ENCODE data around the gene PPP1R11. TPM values are rescaled to one million over a fixed set of nuclear protein-coding genes. Genes with fewer than 3 reads are reported as not detected.

Gene PPP1R11
- total RNA-seq, 4 donors from 2014 or later = 50.7 to 64.7 (median 60.2) TPM

DNA sequence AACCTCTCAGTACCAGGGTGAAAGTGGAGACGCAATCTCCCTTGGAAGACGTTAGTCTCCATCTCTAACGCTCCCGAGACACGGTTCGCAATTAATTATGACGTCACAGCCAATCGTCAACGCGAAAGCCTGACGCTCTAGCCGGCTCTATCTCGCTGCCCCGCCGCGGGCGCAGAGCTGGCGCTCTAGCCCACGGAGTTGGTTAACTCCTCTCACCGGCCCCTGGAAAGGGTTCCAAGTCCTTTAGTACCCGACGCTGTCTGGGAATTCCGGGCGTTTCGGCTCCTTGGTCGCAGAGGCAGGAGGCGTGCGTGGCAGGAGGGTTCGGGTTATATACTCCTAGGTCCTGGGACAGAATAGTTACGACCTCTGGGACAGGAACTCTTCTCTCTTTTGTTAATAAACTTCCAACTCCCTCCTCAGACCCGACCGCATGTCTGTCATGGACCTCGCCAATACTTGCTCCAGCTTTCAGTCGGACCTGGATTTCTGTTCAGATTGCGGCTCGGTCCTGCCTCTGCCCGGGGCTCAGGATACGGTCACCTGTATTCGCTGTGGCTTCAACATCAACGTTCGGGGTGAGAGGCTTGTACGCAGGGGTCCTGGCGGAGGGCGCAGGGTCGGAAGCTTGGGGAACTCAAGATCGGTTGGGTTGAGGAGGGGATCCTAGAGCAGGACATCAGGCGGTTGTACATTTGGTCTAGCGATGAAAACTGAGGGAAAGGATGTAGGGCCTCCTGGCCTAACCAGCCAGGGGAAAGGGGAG lies 5.7 kb upstream of the PPP1R11 start, which contains the start of gene POLR1H:
POLR1H (plus strand) TSS at position 174 of the 766 bp plus-strand sequence; CDS start at position 434, 260 bp downstream.
- no peaks in the 10 kb centered on the region for H3K27me3 ChIP-seq
- H3K9me3 ChIP-seq = no peaks in the 10 kb centered on the region
- TF ChIP-seq POLR2AphosphoS5 (IDR thresholded peaks at IDR 0.05) (peak; percentile 95 to 97), EP300 (IDR thresholded peaks at IDR 0.05) (no peak), POLR2A (IDR thresholded peaks at IDR 0.05; ENCODE audit: low read depth) (peak; percentile 66)
- TF ChIP-seq, protein P1, sequence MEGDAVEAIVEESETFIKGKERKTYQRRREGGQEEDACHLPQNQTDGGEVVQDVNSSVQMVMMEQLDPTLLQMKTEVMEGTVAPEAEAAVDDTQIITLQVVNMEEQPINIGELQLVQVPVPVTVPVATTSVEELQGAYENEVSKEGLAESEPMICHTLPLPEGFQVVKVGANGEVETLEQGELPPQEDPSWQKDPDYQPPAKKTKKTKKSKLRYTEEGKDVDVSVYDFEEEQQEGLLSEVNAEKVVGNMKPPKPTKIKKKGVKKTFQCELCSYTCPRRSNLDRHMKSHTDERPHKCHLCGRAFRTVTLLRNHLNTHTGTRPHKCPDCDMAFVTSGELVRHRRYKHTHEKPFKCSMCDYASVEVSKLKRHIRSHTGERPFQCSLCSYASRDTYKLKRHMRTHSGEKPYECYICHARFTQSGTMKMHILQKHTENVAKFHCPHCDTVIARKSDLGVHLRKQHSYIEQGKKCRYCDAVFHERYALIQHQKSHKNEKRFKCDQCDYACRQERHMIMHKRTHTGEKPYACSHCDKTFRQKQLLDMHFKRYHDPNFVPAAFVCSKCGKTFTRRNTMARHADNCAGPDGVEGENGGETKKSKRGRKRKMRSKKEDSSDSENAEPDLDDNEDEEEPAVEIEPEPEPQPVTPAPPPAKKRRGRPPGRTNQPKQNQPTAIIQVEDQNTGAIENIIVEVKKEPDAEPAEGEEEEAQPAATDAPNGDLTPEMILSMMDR (IDR thresholded peaks at IDR 0.05) = no peak
- peaks cover 0 to 36% (median 17%) of the 10 kb centered on the region in 4 donors for H3K36me3 ChIP-seq
- WGBS = 0% methylated on average over 41 of the region's 48 CpGs
- intact Hi-C loops (cut with DNase I) = loop anchor here (10.0 kb wide), 1 partner anchor 116 kb away; the partner anchor contains the start of gene HLA-A
- peak within 1 kb of the TSS; percentile 79 to 94 (median 89) for H3K4me3 ChIP-seq
- H3K27ac ChIP-seq (replicated peaks in 1 of 4) = peak within 1 kb of the TSS; percentile 85 to 92 (median 90)
- H3K4me1 ChIP-seq = peaks cover 23 to 43% (median 38%) of the 10 kb centered on the region in 4 donors
- DNase-seq (ENCODE audit: extremely low spot score) = peak; percentile 96

DNA sequence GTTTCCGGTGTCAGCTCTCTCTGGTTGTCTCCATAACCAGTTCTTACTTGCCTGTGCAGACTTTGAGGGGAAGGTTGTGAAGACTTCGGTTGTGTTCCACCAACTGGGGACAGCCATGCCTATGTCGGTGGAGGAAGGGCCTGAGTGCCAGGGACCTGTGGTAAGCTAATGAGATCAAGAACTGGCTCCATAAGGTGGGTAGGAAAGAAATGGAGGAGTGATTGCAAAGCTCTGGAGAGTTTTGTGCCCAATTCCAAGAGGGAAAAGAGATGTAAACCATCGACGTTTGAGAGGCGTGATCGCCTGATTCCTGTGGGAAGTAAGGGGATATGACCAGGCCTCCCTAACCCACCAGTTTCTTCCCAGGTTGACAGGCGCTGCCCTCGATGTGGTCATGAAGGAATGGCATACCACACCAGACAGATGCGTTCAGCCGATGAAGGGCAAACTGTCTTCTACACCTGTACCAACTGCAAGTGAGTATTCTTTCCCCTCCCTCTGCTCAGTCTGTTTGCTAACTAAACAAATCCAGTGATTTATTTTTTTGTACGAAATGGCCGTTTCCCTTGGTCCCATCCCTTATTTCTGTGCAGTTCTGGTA lies 5.0 kb upstream of the PPP1R11 start:
- peaks cover 23 to 44% (median 40%) of the 10 kb centered on the region in 4 donors for H3K4me1 ChIP-seq
- WGBS = 65% methylated on average over 13 of the region's 13 CpGs
- peaks cover 0 to 29% (median 14%) of the 10 kb centered on the region in 4 donors for H3K36me3 ChIP-seq
- H3K4me3 ChIP-seq = peak overlapping the region; percentile 79 to 94 (median 89)
- H3K9me3 ChIP-seq = no peaks in the 10 kb centered on the region
- intact Hi-C loops (cut with DNase I) = loop anchor here (10.0 kb wide), 1 partner anchor 117 kb away; the partner anchor contains the start of gene HLA-A
- peak overlapping the region; percentile 85 to 92 (median 90) for H3K27ac ChIP-seq (replicated peaks in 1 of 4)
- no peaks in the 10 kb centered on the region for H3K27me3 ChIP-seq
- no peak for DNase-seq (ENCODE audit: extremely low spot score)
- no peak for TF ChIP-seq EP300 (IDR thresholded peaks at IDR 0.05)

DNA sequence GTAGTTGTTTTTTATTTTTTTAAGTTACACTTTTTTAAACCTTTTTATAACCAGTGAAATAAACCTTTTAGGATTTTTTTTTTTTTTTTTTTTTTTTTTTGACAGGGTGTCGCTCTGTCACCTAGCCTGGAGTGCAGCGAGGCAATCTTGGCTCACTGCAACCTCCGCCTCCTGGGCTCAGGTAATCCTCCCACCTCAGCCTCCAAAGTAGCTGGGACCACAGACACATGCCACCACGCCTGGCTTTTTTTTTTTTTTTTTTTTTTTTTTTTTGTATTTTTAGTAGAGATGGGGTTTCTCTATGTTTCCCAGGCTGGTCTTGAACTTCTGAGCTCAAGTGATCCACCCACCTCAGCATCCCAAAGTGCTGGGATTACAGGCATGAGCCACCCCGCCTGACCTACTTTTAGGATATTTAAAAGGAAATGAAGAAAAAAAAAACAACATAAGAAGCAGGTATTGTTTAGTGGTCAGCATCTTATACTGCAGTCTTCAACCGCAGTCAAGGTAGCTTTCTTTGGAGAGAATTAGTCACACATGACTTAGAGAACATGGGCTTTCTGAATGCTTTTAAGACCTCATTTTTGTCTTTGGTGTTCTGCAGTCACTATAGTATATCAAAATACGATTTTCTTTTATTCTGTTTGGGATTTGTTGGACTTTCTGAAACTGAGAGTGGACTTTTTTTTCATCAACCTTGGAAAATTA lies 4.4 kb upstream of the PPP1R11 start:
- peaks cover 25 to 47% (median 42%) of the 10 kb centered on the region in 4 donors for H3K4me1 ChIP-seq
- H3K9me3 ChIP-seq = no peaks in the 10 kb centered on the region
- peak overlapping the region in 3 of 4 donors; percentile 79 to 93 (median 85) for H3K4me3 ChIP-seq
- DNase-seq (ENCODE audit: extremely low spot score) = no peak
- TF ChIP-seq POLR2A (IDR thresholded peaks at IDR 0.05; ENCODE audit: low read depth) = no peak
- H3K36me3 ChIP-seq = peaks cover 0 to 22% (median 7%) of the 10 kb centered on the region in 4 donors
- intact Hi-C loops (cut with DNase I) = loop anchor here (10.0 kb wide), 1 partner anchor 118 kb away; the partner anchor contains the start of gene HLA-A
- H3K27me3 ChIP-seq = no peaks in the 10 kb centered on the region
- whole genome bisulfite sequencing = 96% methylated on average over 7 of the region's 7 CpGs
- peak overlapping the region in 1 of 4 donors; percentile 85 for H3K27ac ChIP-seq (replicated peaks in 1 of 4)

DNA sequence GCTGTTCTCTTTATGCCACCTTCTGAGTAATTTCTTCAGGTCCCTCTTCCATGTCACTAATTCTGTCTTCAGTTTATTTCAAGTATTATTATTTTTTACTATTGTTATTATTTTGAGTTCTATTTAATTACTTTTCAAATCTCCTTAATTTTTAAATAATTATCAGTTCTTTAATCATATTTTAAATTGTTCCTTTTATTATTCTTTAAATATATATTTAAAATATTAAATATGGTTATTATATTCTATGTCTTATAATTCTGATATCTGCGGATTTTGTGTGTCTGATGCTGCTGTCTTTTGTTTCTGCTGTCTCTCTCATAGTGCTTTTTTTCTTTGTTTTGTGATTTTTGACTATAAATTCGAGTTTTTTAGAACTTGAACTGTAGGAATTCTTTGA lies 3.7 kb upstream of the PPP1R11 start:
- H3K4me3 ChIP-seq = no peak overlapping the region
- peaks cover 0 to 17% (median 2%) of the 10 kb centered on the region in 4 donors for H3K36me3 ChIP-seq
- TF ChIP-seq, protein P1 (IDR thresholded peaks at IDR 0.05) = no peak
- TF ChIP-seq EP300 (IDR thresholded peaks at IDR 0.05) (no peak), POLR2AphosphoS5 (IDR thresholded peaks at IDR 0.05) (no peak), POLR2A (IDR thresholded peaks at IDR 0.05; ENCODE audit: low read depth) (no peak)
- WGBS = 94% methylated on average over 2 of the region's 2 CpGs
- intact Hi-C loops (cut with DNase I) = loop anchor here (10.0 kb wide), 1 partner anchor 119 kb away; the partner anchor contains the start of gene HLA-A
- H3K4me1 ChIP-seq = peaks cover 31 to 53% (median 49%) of the 10 kb centered on the region in 4 donors
- no peak overlapping the region for H3K27ac ChIP-seq (replicated peaks in 1 of 4)
- H3K9me3 ChIP-seq = no peaks in the 10 kb centered on the region
- no peak for DNase-seq (ENCODE audit: extremely low spot score)
- H3K27me3 ChIP-seq = no peaks in the 10 kb centered on the region

DNA sequence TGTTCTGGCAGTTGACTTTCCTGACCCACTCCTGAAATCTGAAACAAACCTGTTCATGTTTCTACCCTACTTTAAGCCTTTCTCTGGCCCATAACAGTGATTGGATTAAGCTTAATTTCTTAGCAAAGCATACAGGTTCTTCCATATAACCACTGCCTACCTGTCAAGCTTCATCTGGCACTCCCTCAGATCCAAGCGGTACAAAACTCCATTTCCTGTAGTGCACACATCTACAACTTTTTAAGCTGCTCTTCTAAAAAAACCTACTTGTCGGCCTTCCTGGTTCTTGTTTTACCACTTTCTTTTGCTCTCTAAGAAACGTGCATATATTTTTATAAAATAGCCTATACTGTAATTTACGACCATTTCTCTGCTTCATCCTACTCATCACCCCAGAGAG lies 916 bp upstream of the PPP1R11 start:
- Histone ChIP-seq H3K4me1 (peaks cover 25 to 49% (median 45%) of the 10 kb centered on the region in 4 donors), H3K36me3 (peaks cover 5 to 33% (median 21%) of the 10 kb centered on the region in 4 donors), H3K9me3 (no peaks in the 10 kb centered on the region), H3K4me3 (peak overlapping the region; percentile 68 to 79 (median 72)), H3K27ac (replicated peaks in 1 of 4) (peak overlapping the region; percentile 82 to 89 (median 88)), H3K27me3 (peaks cover 0 to 8% (median 5%) of the 10 kb centered on the region in 4 donors)
- TF ChIP-seq POLR2AphosphoS5 (IDR thresholded peaks at IDR 0.05) (no peak), POLR2A (IDR thresholded peaks at IDR 0.05; ENCODE audit: low read depth) (no peak), EP300 (IDR thresholded peaks at IDR 0.05) (no peak)
- TF ChIP-seq, protein P1 (IDR thresholded peaks at IDR 0.05) = no peak
- intact Hi-C loops (cut with DNase I) = loop anchor here (5.0 to 10.0 kb wide), 2 partner anchors 36 to 121 kb away; partner anchors contain the start of gene HLA-A
- WGBS = 11% methylated on average over 4 of the region's 4 CpGs
- no peak for DNase-seq (ENCODE audit: extremely low spot score)

Measured in esophagus muscularis mucosa (tissue), 4 donors.